Measurements from ENCODE around the gene NXNL1. TPM values are rescaled to one million over a fixed set of nuclear protein-coding genes. Genes with fewer than 3 reads are reported as not detected.

Gene NXNL1
- total RNA-seq, 1 experiment from 2014 or later, result not detected

- CTCF ChIA-PET, result interaction anchor here (0.5 to 0.6 kb wide), 2 partner anchors 79 to 106 kb away, joined by 3 to 4 read pairs; no protein-coding TSS in a partner anchor
- POLR2A ChIA-PET, result no interaction called here
- Histone ChIP-seq H3K9me3 (ENCODE audit: control insufficient read depth, insufficient read depth, low read depth, low read length) (no peaks in the 10 kb centered on the region), H3K4me3 (ENCODE audit: low read depth in 2 of 2, low read length in 2 of 2) (no peak overlapping the region), H3K36me3 (ENCODE audit: control insufficient read depth, insufficient read depth, low read length) (no peaks in the 10 kb centered on the region; the same call in 1 of the 2 replicates), H3K27me3 (ENCODE audit: control insufficient read depth, insufficient read depth, low read length) (no peaks in the 10 kb centered on the region), H3K27ac (ENCODE audit: low read length) (no peak overlapping the region), H3K4me1 (ENCODE audit: control insufficient read depth, insufficient read depth, low read length) (peaks cover 6% of the 10 kb centered on the region; the same call in 1 of the 2 replicates)
- in situ Hi-C loops (cut with HindIII; ENCODE audit: low pct_unique_long_range_greater_than_20kb, low sequenced_read_pairs), result no loop called here
- ATAC-seq (no peak), DNase-seq (ENCODE audit: low read depth, low spot score) (no peak)
- BruUV-seq (replicated peaks), result no TSS peak
- TF ChIP-seq POLR2AphosphoS5 (IDR thresholded peaks at IDR 0.05; ENCODE audit: low read depth, low read length) (no peak), CTCF (IDR thresholded peaks at IDR 0.05) (no peak), REST (IDR thresholded peaks at IDR 0.05; ENCODE audit: insufficient read depth in 1 of 2, low read depth in 2 of 2, low read length in 1 of 2) (no peak), TCF7L2 (IDR thresholded peaks at IDR 0.05; ENCODE audit: low read depth, low read length) (no peak), SIN3A (IDR thresholded peaks at IDR 0.05; ENCODE audit: borderline replicate concordance, insufficient read depth, low read depth, low read length) (no peak)
- intact Hi-C loops (cut with micrococcal nuclease; ENCODE audit: unreplicated experiment), result no loop called here
Measured at GRCh38 chr19:17423429-17424208, 37.1 kb downstream of the NXNL1 start.

GRCh38 chr19:17421942-17422341 lies 38.8 kb downstream of the NXNL1 start:
- DNase-seq (ENCODE audit: low read depth, low spot score), result no peak
- ChIA-PET CTCF (no interaction called here), POLR2A (no interaction called here)
- intact Hi-C loops (cut with micrococcal nuclease; ENCODE audit: unreplicated experiment), result no loop called here
- Histone ChIP-seq H3K4me3 (ENCODE audit: low read depth in 2 of 2, low read length in 2 of 2) (no peak overlapping the region), H3K9me3 (ENCODE audit: control insufficient read depth, insufficient read depth, low read depth, low read length) (no peaks in the 10 kb centered on the region), H3K36me3 (ENCODE audit: control insufficient read depth, insufficient read depth, low read length) (no peaks in the 10 kb centered on the region; the same call in 1 of the 2 replicates), H3K4me1 (ENCODE audit: control insufficient read depth, insufficient read depth, low read length) (peaks cover 6% of the 10 kb centered on the region; the same call in 1 of the 2 replicates), H3K27ac (ENCODE audit: low read length) (no peak overlapping the region), H3K27me3 (ENCODE audit: control insufficient read depth, insufficient read depth, low read length) (no peaks in the 10 kb centered on the region)
- no TSS peak for BruUV-seq (replicated peaks)
- in situ Hi-C loops (cut with HindIII; ENCODE audit: low pct_unique_long_range_greater_than_20kb, low sequenced_read_pairs), result no loop called here
- TF ChIP-seq SIN3A (IDR thresholded peaks at IDR 0.05; ENCODE audit: borderline replicate concordance, insufficient read depth, low read depth, low read length) (no peak), TCF7L2 (IDR thresholded peaks at IDR 0.05; ENCODE audit: low read depth, low read length) (no peak), REST (IDR thresholded peaks at IDR 0.05; ENCODE audit: insufficient read depth in 1 of 2, low read depth in 2 of 2, low read length in 1 of 2) (no peak), POLR2AphosphoS5 (IDR thresholded peaks at IDR 0.05; ENCODE audit: low read depth, low read length) (no peak), CTCF (IDR thresholded peaks at IDR 0.05) (no peak)
- no peak for ATAC-seq

Data from Panc1 (cell line).